AG09309 (cell line): Measurements from ENCODE around the gene MTA3.
"Not testable (repeated sequence)": the region's sequence is repeated elsewhere in the genome, so short reads cannot be mapped to it uniquely, and the experiment has no call there.

Source experiments
- DNase-seq: peaks from one replicate; pipeline ENCODE4 v3.0.0-alpha.2; 2010; ENCODE audit warnings: low read depth
- H3K4me3 ChIP-seq: 2 replicates; pipeline ENCODE4 v1.5.1; 2011; ENCODE audit warnings: mild to moderate bottlenecking, low read depth, low read length, moderate library complexity; ENCODE audit not compliant: control insufficient read depth
- CTCF ChIP-seq: IDR thresholded peaks from 2 replicates; pipeline ENCODE4 v1.5.1; 2011; ENCODE audit warnings: mild to moderate bottlenecking, low read depth, low read length, inconsistent platforms; ENCODE audit not compliant: insufficient read depth, control insufficient read depth; ENCODE audit errors: missing control alignments

Gene MTA3

DNA sequence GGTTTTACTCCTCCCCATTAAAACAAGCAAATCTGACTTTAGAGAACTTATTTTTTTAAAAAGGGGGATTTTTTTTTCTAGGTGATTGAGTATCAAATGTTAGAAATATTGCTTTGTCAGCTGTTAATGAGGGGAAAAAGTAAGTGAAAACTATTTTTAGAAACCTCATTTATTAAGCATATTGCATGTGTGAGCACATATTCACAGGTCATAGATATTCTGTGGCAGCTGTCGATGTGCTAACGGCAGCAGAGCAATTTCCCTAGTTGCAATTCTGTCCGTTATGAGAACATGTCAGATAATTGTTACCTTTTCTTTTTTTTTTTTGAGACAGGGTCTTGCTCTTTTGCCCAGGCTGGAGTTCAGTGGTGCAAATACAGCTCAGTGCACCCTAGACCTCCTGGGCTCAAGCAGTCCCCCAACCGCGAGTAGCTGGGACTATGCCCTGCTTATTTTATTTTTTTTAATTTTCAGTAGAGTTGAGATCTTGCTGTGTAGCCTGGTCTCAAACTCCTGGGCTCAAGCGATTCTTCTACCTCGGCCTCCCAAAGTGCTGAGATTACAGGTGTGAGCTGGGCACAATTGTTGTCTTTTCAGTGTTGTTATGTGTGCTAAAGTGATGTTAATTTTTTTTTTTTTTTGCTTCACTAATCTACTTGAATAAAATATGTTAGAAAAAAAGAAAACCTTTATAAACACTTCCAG is 69.8 kb downstream of the MTA3 start:
- DNase-seq = no peak
- no peak overlapping the region for H3K4me3 ChIP-seq
- TF ChIP-seq CTCF = no peak

GRCh38 chr2:42639340-42640077 is 71.1 kb downstream of the MTA3 start:
- TF ChIP-seq CTCF = no peak
- no peak overlapping the region for H3K4me3 ChIP-seq
- no peak for DNase-seq

DNA sequence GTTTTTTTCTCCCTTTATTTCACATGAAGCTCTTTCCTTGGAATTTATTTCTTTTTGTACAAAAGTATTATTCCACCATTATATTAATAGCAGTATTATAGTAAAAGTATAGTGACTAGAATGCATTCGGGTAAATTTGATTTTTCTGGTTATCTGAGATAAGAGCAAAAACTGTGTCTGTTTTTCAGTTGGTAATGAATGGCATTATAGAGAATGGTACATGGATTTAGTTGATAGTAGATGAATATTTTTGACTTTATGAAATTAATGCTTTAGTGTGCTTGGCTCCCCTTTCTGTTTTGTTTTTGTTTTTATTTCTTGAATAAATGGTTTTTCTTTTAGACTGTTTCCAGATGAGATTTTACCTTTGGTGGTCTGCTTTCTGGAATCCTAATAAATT is 71.8 kb downstream of the MTA3 start:
- TF ChIP-seq CTCF = no peak
- DNase-seq = no peak
- no peak overlapping the region for H3K4me3 ChIP-seq

DNA sequence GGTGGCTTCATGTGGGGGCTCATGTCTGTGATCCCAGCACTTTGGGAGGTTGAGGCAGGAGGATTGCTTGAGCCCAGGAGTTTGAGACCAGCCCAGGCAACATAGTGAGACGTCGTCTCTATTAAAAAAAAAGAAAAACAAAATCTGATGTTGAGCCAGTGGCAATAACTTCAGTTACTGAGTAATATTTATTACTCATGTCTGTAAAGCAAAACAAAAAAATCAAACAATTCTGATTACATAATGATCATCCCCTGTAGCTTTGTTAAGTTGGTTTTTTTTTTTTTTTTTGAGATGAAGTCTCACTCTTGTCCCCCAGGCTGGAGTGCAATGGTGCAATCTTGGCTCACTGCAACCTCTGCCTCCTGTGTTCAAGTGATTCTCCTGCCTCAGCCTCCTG is 73.9 kb downstream of the MTA3 start:
- DNase-seq, H3K4me3 ChIP-seq: not testable (repeated sequence)

DNA sequence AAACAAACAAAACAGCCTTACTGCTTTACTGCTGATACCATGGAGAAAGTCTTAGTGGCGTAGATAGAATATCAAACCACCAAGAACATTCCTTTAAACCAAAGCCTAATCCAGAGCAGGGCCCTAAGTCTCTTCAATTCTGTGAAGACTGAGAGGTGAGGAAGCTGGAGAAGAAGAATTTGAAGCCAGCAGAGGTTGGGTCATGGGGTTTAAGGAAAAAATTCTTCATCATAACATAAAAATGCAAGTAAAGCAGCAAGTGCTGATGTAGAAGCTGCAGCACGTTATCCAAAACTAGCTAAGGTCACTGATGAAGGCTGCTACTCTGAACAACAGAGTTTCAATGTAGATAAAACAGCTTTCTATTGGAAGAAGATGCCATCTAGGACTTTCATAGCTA is 77.1 kb downstream of the MTA3 start:
- no peak for DNase-seq
- no peak overlapping the region for H3K4me3 ChIP-seq
- TF ChIP-seq CTCF = no peak

- H3K4me3 ChIP-seq = no peak overlapping the region
- TF ChIP-seq CTCF = no peak
- no peak for DNase-seq
Observed at GRCh38 chr2:42648796-42649195, 80.4 kb downstream of the MTA3 start.

- no peak for TF ChIP-seq CTCF
- no peak overlapping the region for H3K4me3 ChIP-seq
- no peak for DNase-seq
Observed at GRCh38 chr2:42651057-42651456, 82.6 kb downstream of the MTA3 start.
